GM18951 (cell line): ENCODE measurements around the gene FAM83F.

Experiments
- POLR2A ChIP-seq: IDR thresholded peaks from 4 replicates; pipeline ENCODE4 v1.6.1; 2011; ENCODE audit warnings: mild to moderate bottlenecking; ENCODE audit not compliant: insufficient read length, insufficient read depth; ENCODE audit errors: extremely low read depth
- in situ Hi-C: fragments of 300-500 bp; cut with MboI; formaldehyde crosslinking; loops from one replicate; pipeline ENCODE4 v1.12.0; 2022; ENCODE audit warnings: low sequenced_read_pairs, mixed read lengths, inconsistent platforms; ENCODE audit not compliant: unreplicated experiment

The FAM83F gene

DNA sequence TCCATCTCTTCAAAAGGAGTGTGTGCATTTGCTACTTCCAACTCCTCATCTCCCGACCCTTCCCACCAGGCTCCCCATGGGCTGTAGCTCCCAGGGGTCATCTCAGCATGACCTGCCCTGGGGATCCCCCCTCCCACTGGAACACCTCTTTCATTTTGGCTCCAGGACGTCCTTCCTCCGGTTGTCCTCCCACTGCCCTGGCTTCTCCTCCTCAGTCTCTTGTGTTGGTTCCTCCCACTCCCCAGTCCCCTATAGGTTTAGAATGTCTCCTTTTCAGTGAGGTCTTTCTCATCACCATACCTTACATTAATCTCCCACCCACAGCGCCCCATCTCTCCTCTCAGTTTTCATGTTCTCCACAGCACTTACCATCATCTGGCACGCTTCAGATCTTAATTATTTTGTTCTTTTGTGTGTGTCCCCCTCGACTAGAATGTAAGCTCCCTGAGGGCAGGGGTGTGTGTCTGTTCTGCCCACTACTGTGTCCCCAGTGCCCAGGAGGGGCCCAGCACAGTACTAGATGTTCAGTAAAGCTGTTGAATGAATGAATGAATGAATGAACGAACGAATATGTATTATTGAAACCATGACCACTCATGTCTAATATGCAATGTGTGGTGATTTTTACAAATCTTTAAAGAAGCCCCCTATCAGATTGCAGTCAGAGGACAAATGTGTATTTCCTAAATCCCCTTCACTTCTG, 36.6 kb upstream of the FAM83F start:
- no peak for TF ChIP-seq POLR2A
- in situ Hi-C loops: no loop called here

DNA sequence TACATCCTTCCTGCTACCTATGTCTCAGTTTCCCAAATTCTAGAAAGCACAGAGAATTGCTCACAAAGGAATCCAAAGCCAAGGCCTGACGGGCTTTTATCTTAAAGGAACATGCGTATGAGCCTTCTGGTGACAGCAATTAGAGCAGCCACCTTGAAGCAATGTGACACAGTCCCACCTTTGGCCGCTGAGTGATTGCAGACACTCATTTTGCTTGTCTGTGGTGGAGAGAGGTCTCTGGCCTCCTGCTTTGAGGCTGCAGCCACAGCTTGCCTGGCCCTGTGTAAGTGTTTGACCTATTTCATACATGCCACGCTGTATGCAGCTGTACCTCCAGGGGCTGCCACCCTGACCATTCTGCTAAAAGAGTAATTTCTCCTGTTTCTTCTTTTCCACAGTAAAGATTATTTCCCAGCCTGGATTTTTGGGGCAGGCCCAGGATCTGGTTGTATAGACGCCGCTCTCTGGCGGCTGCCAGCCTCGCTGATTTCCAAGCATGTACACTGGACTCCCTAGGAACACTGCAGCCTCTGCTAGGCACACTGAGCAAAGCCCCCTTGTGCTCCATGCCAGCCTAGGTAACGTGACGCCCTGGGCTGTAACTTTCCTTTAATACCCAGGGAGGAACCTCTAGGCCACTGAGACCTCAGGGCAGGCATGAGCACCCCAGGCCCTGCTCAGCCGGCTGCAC, 35.7 kb upstream of the FAM83F start:
- in situ Hi-C loops: no loop called here
- no peak for TF ChIP-seq POLR2A

- TF ChIP-seq POLR2A: no peak
- in situ Hi-C loops: no loop called here
Measured at GRCh38 chr22:39959640-39960447, 34.9 kb upstream of the FAM83F start, which contains the start of gene TMA7B. Gene TMA7B, plus strand, starts transcription at chr22:39960397. Its CDS starts 3,978 bp downstream, at chr22:39964375.

GRCh38 chr22:39960791-39961746, 33.7 kb upstream of the FAM83F start:
- in situ Hi-C loops: no loop called here
- TF ChIP-seq POLR2A: no peak

DNA sequence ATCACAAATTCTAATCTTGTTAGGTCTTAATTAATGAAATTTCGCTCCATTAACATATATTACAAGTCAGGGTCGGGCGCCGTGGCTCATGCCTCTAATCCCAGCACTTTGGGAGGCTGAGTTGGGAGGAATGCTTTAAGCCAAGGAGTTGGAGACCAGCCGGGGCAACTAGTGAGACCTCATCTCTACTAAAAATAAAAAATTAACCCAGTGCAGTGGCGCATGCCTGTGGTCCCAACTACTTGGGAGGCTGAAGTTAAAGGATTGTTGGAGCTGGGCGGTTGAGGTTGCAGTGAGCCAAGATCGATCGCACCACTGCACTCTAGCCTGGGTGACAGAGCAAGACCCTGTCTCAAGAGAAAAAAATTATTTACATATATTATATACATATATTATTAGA, 32.7 kb upstream of the FAM83F start:
- in situ Hi-C loops: no loop called here
- no peak for TF ChIP-seq POLR2A

DNA sequence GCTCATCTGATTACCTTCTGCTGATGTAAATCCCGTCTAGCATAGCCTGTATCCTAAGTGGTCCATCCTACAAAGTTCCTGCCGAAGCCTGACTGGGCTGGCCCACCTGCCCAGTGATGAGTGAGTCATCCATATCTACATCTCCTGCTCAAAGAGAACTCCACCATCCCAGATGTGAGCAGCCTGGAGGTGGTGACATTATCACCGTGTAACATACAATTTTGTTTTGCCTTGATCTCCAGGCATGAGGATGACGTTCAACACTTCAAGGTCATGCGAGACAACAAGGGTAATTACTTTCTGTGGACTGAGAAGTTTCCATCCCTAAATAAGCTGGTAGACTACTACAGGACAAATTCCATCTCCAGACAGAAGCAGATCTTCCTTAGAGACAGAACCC, 29.0 kb upstream of the FAM83F start:
- no peak for TF ChIP-seq POLR2A
- in situ Hi-C loops: no loop called here

GRCh38 chr22:39966470-39966869, 28.3 kb upstream of the FAM83F start:
- no peak for TF ChIP-seq POLR2A
- in situ Hi-C loops: no loop called here

DNA sequence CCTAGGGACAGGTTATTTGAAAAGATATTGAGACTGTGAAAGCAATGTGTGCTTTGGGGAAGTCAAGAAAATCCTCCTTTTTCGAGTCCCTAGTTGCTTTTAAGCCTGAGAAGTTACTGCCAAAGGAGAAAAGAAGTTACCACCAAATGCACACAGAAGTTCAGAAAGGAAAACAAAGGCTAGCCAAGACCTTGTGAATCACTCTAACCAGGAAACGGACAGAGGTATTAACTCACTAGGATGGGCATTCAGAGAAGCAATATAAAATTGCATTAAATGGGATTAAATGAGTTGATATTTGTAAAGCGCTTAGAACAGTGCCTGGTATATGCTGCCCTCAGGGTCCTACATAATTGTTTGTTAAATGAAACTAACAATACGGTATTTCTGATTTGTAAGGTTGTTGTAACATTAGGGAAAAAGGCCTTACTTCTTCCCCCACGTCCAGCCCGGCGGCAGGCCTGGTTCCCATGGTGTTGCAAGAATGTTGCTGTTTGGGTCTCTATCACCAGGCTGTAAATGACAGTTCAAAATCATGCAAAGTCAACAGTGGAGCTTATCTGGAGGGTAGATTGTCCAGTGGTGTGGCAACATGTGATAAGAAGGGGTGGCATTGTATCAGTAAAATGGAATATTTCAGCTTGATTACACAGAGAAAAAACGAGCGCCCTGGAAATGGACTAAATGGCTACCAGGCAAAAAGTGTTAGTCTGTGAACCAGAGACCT, 27.5 kb upstream of the FAM83F start:
- no peak for TF ChIP-seq POLR2A
- in situ Hi-C loops: no loop called here

- TF ChIP-seq POLR2A: no peak
- in situ Hi-C loops: no loop called here
Measured at GRCh38 chr22:39967996-39968972, 26.5 kb upstream of the FAM83F start.

DNA sequence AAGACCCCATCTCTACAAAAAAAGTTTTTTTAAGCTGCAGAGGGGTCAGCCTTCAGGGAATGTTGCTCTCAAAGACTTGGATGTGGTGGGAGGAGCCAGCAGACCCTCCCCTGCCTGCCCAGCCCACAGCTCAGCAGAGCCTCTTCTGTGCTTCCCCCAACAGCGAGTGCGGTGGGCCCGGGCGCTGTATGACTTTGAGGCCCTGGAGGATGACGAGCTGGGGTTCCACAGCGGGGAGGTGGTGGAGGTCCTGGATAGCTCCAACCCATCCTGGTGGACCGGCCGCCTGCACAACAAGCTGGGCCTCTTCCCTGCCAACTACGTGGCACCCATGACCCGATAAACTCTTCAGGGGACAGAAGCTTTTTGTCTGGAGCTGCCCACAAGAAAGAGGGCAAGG, 24.0 kb upstream of the FAM83F start:
- TF ChIP-seq POLR2A: no peak
- in situ Hi-C loops: no loop called here

- in situ Hi-C loops: no loop called here
- no peak for TF ChIP-seq POLR2A
Measured at GRCh38 chr22:39972641-39973040, 22.1 kb upstream of the FAM83F start.
